Fibroblast of pulmonary artery (primary cell): ENCODE data around the gene AKAP13.
A peak's percentile ranks its signal among the peaks of the same experiment; 100 is the strongest.

Source experiments
- DNase-seq: peaks from one replicate; pipeline ENCODE4 v3.0.0-alpha.2; 2010; ENCODE audit warnings: low read depth
- H3K4me3 ChIP-seq: replicated peaks from 2 replicates; pipeline ENCODE4 v1.5.1; 2011; ENCODE audit warnings: low read depth, mild to moderate bottlenecking, control low read depth, low read length, moderate library complexity
- TF ChIP-seq, protein P1 (sequence below): IDR thresholded peaks from 2 replicates; pipeline ENCODE4 v1.5.1; 2011; ENCODE audit warnings: mild to moderate bottlenecking, control low read depth, low read length, inconsistent platforms; ENCODE audit errors: missing control alignments

The AKAP13 gene

DNA sequence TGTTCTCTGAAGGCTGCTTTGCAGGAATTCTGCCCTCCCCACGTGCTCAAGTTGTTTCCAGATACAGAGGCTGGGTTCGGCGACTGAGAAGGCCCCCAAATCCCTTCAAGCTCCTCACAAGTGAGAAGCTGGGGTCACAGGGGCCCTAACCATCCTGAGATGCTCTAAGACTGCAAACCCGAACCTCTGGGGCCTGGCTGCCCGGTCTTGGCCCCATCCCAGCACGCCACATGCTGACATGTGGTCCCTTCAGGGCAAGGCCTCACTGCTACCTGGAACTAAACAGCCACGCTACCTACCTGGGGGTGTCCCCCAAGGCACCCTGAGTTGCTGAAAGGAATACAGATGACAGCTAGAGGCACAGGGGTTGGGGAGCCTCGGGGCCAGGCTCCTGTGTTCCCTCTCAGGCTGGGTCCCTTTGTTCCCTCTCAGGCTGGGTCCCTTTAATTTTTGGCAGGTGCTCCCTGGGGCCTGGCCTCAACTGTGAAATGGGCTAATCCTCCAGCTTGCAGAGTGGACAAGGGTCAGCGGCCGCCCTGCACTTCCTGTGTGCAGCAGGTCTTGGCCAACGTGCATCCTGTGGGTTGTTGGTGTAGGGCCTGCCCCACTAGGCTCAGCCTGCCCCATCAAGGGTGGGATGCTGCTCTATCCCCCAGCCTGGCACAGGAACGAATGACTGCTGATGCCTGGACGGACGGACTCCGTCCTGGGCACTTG is 381.8 kb downstream of the AKAP13 start:
- no peak overlapping the region for H3K4me3 ChIP-seq
- TF ChIP-seq, protein P1, sequence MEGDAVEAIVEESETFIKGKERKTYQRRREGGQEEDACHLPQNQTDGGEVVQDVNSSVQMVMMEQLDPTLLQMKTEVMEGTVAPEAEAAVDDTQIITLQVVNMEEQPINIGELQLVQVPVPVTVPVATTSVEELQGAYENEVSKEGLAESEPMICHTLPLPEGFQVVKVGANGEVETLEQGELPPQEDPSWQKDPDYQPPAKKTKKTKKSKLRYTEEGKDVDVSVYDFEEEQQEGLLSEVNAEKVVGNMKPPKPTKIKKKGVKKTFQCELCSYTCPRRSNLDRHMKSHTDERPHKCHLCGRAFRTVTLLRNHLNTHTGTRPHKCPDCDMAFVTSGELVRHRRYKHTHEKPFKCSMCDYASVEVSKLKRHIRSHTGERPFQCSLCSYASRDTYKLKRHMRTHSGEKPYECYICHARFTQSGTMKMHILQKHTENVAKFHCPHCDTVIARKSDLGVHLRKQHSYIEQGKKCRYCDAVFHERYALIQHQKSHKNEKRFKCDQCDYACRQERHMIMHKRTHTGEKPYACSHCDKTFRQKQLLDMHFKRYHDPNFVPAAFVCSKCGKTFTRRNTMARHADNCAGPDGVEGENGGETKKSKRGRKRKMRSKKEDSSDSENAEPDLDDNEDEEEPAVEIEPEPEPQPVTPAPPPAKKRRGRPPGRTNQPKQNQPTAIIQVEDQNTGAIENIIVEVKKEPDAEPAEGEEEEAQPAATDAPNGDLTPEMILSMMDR: no peak

GRCh38 chr15:85762756-85763127 is 382.3 kb downstream of the AKAP13 start:
- TF ChIP-seq, protein P1: no peak
- H3K4me3 ChIP-seq: no peak overlapping the region
- no peak for DNase-seq

More for the DNA sequence above, 381.8 kb downstream of the AKAP13 start:
- DNase-seq: no peak

DNA sequence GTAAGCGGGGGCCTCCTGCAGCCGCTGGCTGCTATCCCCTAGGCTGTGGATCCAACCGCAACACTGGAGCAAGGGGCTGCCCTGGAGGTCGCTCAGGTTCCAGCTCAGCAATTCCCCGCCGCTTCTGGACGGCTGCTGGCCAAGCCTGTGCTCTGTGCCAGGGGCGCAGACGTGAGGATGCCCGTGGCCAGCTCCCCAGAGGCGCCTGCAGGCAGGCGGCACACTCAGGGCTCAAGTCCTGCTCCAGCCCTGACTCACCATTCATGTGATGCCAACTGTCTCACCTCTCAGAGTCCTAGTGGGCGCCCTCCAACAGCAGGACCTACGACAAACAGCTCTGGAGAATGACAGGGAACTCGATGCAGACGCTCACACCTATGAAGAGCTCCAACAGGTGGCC is 382.8 kb downstream of the AKAP13 start:
- no peak overlapping the region for H3K4me3 ChIP-seq
- TF ChIP-seq, protein P1: no peak
- DNase-seq: no peak

GRCh38 chr15:85763673-85764633 is 383.6 kb downstream of the AKAP13 start:
- no peak for DNase-seq
- no peak overlapping the region for H3K4me3 ChIP-seq
- TF ChIP-seq, protein P1: no peak

GRCh38 chr15:85764649-85765277 is 384.4 kb downstream of the AKAP13 start:
- TF ChIP-seq, protein P1: no peak
- H3K4me3 ChIP-seq: no peak overlapping the region
- peak; percentile 49 for DNase-seq

- TF ChIP-seq, protein P1: no peak
- no peak overlapping the region for H3K4me3 ChIP-seq
- DNase-seq: no peak
Observed at GRCh38 chr15:85766001-85766831, 385.8 kb downstream of the AKAP13 start.
